Measurements from ENCODE around the gene CFHR4.
"Not testable (repeated sequence)": the region's sequence is repeated elsewhere in the genome, so short reads cannot be mapped to it uniquely, and the experiment has no call there.

DNA sequence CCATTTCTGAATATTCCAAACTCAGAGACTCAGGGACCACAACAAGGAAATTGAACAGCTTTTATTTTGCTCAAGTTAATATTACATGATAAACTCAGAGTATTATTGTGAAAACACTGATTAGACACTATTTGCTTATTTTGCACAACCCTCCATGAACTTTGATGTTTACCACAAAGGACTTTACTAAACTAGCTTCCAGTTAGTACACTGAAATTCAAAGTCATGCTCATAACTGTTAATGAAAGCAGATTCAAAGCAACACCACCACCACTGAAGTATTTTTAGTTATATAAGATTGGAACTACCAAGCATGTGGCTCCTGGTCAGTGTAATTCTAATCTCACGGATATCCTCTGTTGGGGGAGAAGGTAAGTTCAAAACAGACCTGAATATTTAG, 55.7 kb downstream of the CFHR4 start, which contains the start of gene CFHR2:
- TF ChIP-seq POLR2A (IDR thresholded peaks at IDR 0.05), result not testable (repeated sequence)
- TF ChIP-seq, protein P1, sequence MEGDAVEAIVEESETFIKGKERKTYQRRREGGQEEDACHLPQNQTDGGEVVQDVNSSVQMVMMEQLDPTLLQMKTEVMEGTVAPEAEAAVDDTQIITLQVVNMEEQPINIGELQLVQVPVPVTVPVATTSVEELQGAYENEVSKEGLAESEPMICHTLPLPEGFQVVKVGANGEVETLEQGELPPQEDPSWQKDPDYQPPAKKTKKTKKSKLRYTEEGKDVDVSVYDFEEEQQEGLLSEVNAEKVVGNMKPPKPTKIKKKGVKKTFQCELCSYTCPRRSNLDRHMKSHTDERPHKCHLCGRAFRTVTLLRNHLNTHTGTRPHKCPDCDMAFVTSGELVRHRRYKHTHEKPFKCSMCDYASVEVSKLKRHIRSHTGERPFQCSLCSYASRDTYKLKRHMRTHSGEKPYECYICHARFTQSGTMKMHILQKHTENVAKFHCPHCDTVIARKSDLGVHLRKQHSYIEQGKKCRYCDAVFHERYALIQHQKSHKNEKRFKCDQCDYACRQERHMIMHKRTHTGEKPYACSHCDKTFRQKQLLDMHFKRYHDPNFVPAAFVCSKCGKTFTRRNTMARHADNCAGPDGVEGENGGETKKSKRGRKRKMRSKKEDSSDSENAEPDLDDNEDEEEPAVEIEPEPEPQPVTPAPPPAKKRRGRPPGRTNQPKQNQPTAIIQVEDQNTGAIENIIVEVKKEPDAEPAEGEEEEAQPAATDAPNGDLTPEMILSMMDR (IDR thresholded peaks at IDR 0.05), result not testable (repeated sequence)
